IMR-90 (cell line): ENCODE results near the gene MROH2B. TPM values are rescaled to one million over a fixed set of nuclear protein-coding genes. Genes with fewer than 3 reads are reported as not detected.

ENCODE experiments used
- ATAC-seq: fragments of 200-7000 bp; cut with Tn5 transposase; 2 replicates; pipeline ENCODE4 v1.9.1; 2020; ENCODE audit warnings: low read depth, mild to moderate bottlenecking, moderate library complexity
- BruUV-seq: library from RNA; stranded (reverse); fragments of 400-500 nt; replicated peaks from 2 replicates; lab custom pipeline; 2021; lab: Mats Ljungman, UMichigan
- CTCF ChIA-PET: fragments of 300-600 bp; formaldehyde crosslinking; extraction: SDS; loops from one replicate; lab custom pipeline; 2021; ENCODE audit warnings: antibody characterized with exemption; lab: Yijun Ruan, JAX
- POLR2A ChIA-PET: fragments of 300-600 bp; sonication (Branson Sonifier 250); formaldehyde crosslinking; loops from one replicate; lab custom pipeline; 2022; ENCODE audit warnings: antibody characterized with exemption; ENCODE audit not compliant: unreplicated experiment; lab: Charles Lee
- DNase-seq: peaks from one replicate; pipeline ENCODE4 v3.0.0; 2013
- H2AFZ ChIP-seq: replicated peaks from 2 replicates; pipeline ENCODE3; 2013; ENCODE audit warnings: low read length, mild to moderate bottlenecking; ENCODE audit not compliant: poor library complexity
- H2AK5ac ChIP-seq: 2 replicates; pipeline ENCODE4 v1.6.1; 2013; ENCODE audit warnings: low read depth, low read length, inconsistent platforms
- H2AK9ac ChIP-seq: replicated peaks from 2 replicates; pipeline ENCODE3; 2013; ENCODE audit warnings: mild to moderate bottlenecking, low read depth, low read length, moderate library complexity; ENCODE audit not compliant: poor library complexity
- H2BK120ac ChIP-seq: 2 replicates; pipeline ENCODE4 v1.6.1; 2013; ENCODE audit warnings: low read depth, low read length, inconsistent platforms
- H2BK15ac ChIP-seq: 3 replicates; pipeline ENCODE4 v1.6.1; 2013; ENCODE audit warnings: low read depth, low read length, inconsistent platforms
- H2BK20ac ChIP-seq: 2 replicates; pipeline ENCODE4 v1.6.1; 2013; ENCODE audit warnings: low read depth, mild to moderate bottlenecking, inconsistent platforms, low read length, moderate library complexity
- H2BK5ac ChIP-seq: 2 replicates; pipeline ENCODE4 v1.6.1; 2013; ENCODE audit warnings: mild to moderate bottlenecking, low read depth, low read length, inconsistent platforms; ENCODE audit not compliant: poor library complexity, severe bottlenecking
- H3K14ac ChIP-seq: replicated peaks from 2 replicates; pipeline ENCODE4 v1.6.1; 2013; ENCODE audit warnings: low read depth, low read length, inconsistent platforms
- H3K18ac ChIP-seq: 2 replicates; pipeline ENCODE4 v1.6.1; 2013; ENCODE audit warnings: low read depth, low read length, control low read depth
- H3K23ac ChIP-seq: 2 replicates; pipeline ENCODE4 v1.6.1; 2013; ENCODE audit warnings: low read depth, low read length, inconsistent platforms
- H3K27ac ChIP-seq: 2 replicates; pipeline ENCODE4 v1.5.1; 2013; ENCODE audit warnings: mild to moderate bottlenecking, control low read depth, low read length; ENCODE audit not compliant: insufficient read depth
- H3K27me3 ChIP-seq: 2 replicates; pipeline ENCODE4 v1.6.1; 2013; ENCODE audit warnings: low read length; ENCODE audit not compliant: control insufficient read depth, insufficient read depth
- H3K36me3 ChIP-seq: 2 replicates; pipeline ENCODE4 v1.6.1; 2013; ENCODE audit warnings: low read length, mixed read lengths; ENCODE audit not compliant: control insufficient read depth, insufficient read depth
- H3K4ac ChIP-seq: 2 replicates; pipeline ENCODE4 v1.6.1; 2013; ENCODE audit warnings: low read depth, low read length, inconsistent platforms
- H3K4me1 ChIP-seq: 2 replicates; pipeline ENCODE4 v1.6.1; 2013; ENCODE audit warnings: low read length, mixed read lengths; ENCODE audit not compliant: control insufficient read depth, insufficient read depth
- H3K4me2 ChIP-seq: 2 replicates; pipeline ENCODE4 v1.6.1; 2013; ENCODE audit warnings: low read depth, mild to moderate bottlenecking, control low read depth, low read length, moderate library complexity
- H3K4me3 ChIP-seq: 2 replicates; pipeline ENCODE4 v1.5.1; 2013; ENCODE audit warnings: low read depth, mild to moderate bottlenecking, control low read depth, low read length, moderate library complexity; ENCODE audit not compliant: insufficient read depth
- H3K56ac ChIP-seq: 2 replicates; pipeline ENCODE4 v1.6.1; 2013; ENCODE audit warnings: low read length, inconsistent platforms; ENCODE audit not compliant: insufficient read depth; ENCODE audit errors: extremely low read depth
- H3K79me1 ChIP-seq, 2 experiments: 2 replicates each; pipeline ENCODE4 v1.6.1; 2013; ENCODE audit warnings: low read length in 2 of 2, inconsistent platforms in 1 of 2, low read depth in 1 of 2
- H3K9ac ChIP-seq: 2 replicates; pipeline ENCODE4 v1.6.1; 2013; ENCODE audit warnings: low read depth, low read length, control low read depth
- H3K9me1 ChIP-seq: 2 replicates; pipeline ENCODE4 v1.6.1; 2013; ENCODE audit warnings: low read length, inconsistent platforms; ENCODE audit not compliant: insufficient read depth
- H3K9me3 ChIP-seq: 2 replicates; pipeline ENCODE4 v1.6.1; 2013; ENCODE audit warnings: low read length; ENCODE audit not compliant: control insufficient read depth, insufficient read depth
- H4K20me1 ChIP-seq: 2 replicates; pipeline ENCODE4 v1.6.1; 2013; ENCODE audit warnings: low read length, inconsistent platforms; ENCODE audit not compliant: insufficient read depth
- H4K5ac ChIP-seq: 2 replicates; pipeline ENCODE4 v1.6.1; 2013; ENCODE audit warnings: mild to moderate bottlenecking, low read depth, low read length, control low read depth
- H4K8ac ChIP-seq, 2 experiments: 2 replicates each; pipeline ENCODE4 v1.6.1; 2013; ENCODE audit warnings: low read depth in 2 of 2, low read length in 2 of 2, control low read depth in 1 of 2, inconsistent platforms in 1 of 2
- H4K91ac ChIP-seq: 2 replicates; pipeline ENCODE4 v1.6.1; 2013; ENCODE audit warnings: low read depth, low read length, inconsistent platforms; ENCODE audit not compliant: insufficient read depth
- BHLHE40 ChIP-seq: fragments of 150-350 bp; IDR thresholded peaks from 2 replicates; pipeline ENCODE4 v1.6.1; 2016; ENCODE audit warnings: mild to moderate bottlenecking, low read depth, low read length
- CEBPB ChIP-seq: IDR thresholded peaks from 2 replicates; pipeline ENCODE4 v1.6.1; 2012; ENCODE audit warnings: low read depth, low read length, improper control_type of control experiment
- CHD1 ChIP-seq: IDR thresholded peaks from 2 replicates; pipeline ENCODE4 v1.6.1; 2012; ENCODE audit warnings: low read depth, low read length, improper control_type of control experiment
- CTCF ChIP-seq: conservative IDR thresholded peaks from 2 replicates; pipeline ENCODE4 v1.5.1; 2012; ENCODE audit warnings: mild to moderate bottlenecking, low read depth, low read length, improper control_type of control experiment
- FOS ChIP-seq: fragments of 150-350 bp; IDR thresholded peaks from 2 replicates; pipeline ENCODE4 v1.6.1; 2016; ENCODE audit warnings: low read depth, low read length
- MAZ ChIP-seq: IDR thresholded peaks from 2 replicates; pipeline ENCODE4 v1.6.1; 2012; ENCODE audit warnings: low read depth, mild to moderate bottlenecking, low read length, improper control_type of control experiment, moderate library complexity, borderline replicate concordance
- NFE2L2 ChIP-seq: fragments of 150-350 bp; IDR thresholded peaks from 2 replicates; pipeline ENCODE4 v1.6.1; 2016; ENCODE audit warnings: low read depth, mild to moderate bottlenecking, low read length
- POLR2A ChIP-seq: IDR thresholded peaks from 2 replicates; pipeline ENCODE4 v1.6.1; 2012; ENCODE audit warnings: mild to moderate bottlenecking, low read depth, low read length
- RAD21 ChIP-seq: IDR thresholded peaks from 2 replicates; pipeline ENCODE4 v1.6.1; 2012; ENCODE audit warnings: low read length, improper control_type of control experiment
- RCOR1 ChIP-seq: IDR thresholded peaks from 2 replicates; pipeline ENCODE4 v1.6.1; 2012; ENCODE audit warnings: mild to moderate bottlenecking, low read length, improper control_type of control experiment; ENCODE audit not compliant: insufficient replicate concordance
- RFX5 ChIP-seq: IDR thresholded peaks from 2 replicates; pipeline ENCODE4 v1.8.0; 2012; ENCODE audit warnings: low read depth, mild to moderate bottlenecking, low read length, moderate library complexity
- WGBS, 2 experiments: methylation state at CpG; one replicate each; pipeline versions ENCODE4 v1.1.5 to v1.1.7; 2013; ENCODE audit warnings: missing lambda C conversion rate in 2 of 2; ENCODE audit not compliant: insufficient read length in 1 of 2; ENCODE audit errors: extremely low coverage in 2 of 2; 5-methylcytosine and 5-hydroxymethylcytosine counted together
- dilution Hi-C: fragments of 300-500 bp; cut with HindIII; formaldehyde crosslinking; loops from one replicate; pipeline ENCODE4 v1.14.3; 2018; ENCODE audit warnings: low sequenced_read_pairs; ENCODE audit not compliant: unreplicated experiment
- in situ Hi-C: fragments of 300-500 bp; cut with MboI; formaldehyde crosslinking; loops from 3 replicates; pipeline ENCODE4 v1.14.3; 2019; ENCODE audit warnings: low sequenced_read_pairs, inconsistent platforms, mixed read lengths
- intact Hi-C: fragments of 100-400 bp; cut with micrococcal nuclease; formaldehyde crosslinking; loops from 2 replicates; pipeline ENCODE4 v1.10.0; 2022
- polyA plus RNA-seq, 3 experiments: library from polyadenylated mRNA; depleted of rRNA; stranded (reverse); fragments of >200 nt; gene quantifications; 2 replicates each; pipeline ENCODE4 v1.2.3, GENCODE V29; 2012; ENCODE audit warnings: low replicate concordance in 1 of 3
- total RNA-seq: library from RNA; depleted of rRNA; stranded (reverse); fragments of >200 nt; gene quantifications from 2 replicates; pipeline ENCODE4 v1.2.3, GENCODE V29; 2012
- TF ChIP-seq, protein P1 (sequence below): fragments of 150-350 bp; IDR thresholded peaks from 2 replicates; pipeline ENCODE4 v1.6.1; 2016; ENCODE audit warnings: low read depth, mild to moderate bottlenecking, low read length, moderate library complexity, borderline replicate concordance

The MROH2B gene
- total and polyA plus RNA-seq, 2 of the 4 experiments (the other 2 are of a cell fraction), result not detected

- no TSS peak for BruUV-seq
- 80% methylated on average over 1 of the region's 8 CpGs; no CpG with 5 or more reads in 1 of the 2 experiments for WGBS, 2 experiments
- POLR2A ChIA-PET, result interaction anchor here (1.1 kb wide), 1 partner anchor 16 kb away, joined by 3 read pairs; no protein-coding TSS in a partner anchor
These were observed 82.2 kb downstream of the MROH2B start for GRCh38 chr5:40988746-40989510.

More at GRCh38 chr5:40988746-40989510, 82.2 kb downstream of the MROH2B start:
- Histone ChIP-seq H4K20me1 (no peaks in the 10 kb centered on the region), H3K27ac (peak overlapping the region; percentile 54), H2BK20ac (peak overlapping the region; percentile 99), H3K9me1 (peaks cover 10% of the 10 kb centered on the region), H2AFZ (no peak overlapping the region), H3K4me3 (no peak overlapping the region), H3K4me2 (no peak overlapping the region), H2AK5ac (peak overlapping the region; percentile 92), H3K23ac (peak overlapping the region; percentile 88), H4K5ac (peak overlapping the region; percentile 94; the same call in 1 of the 2 replicates), H3K9me3 (peaks cover 2% of the 10 kb centered on the region; the same call in 1 of the 2 replicates), H3K4me1 (peaks cover 23% of the 10 kb centered on the region), H3K56ac (peak overlapping the region; percentile 72; the same call in 1 of the 2 replicates), H4K91ac (peak overlapping the region; percentile 94), H3K9ac (no peak overlapping the region), H2AK9ac (peak overlapping the region; percentile 47), H3K18ac (peak overlapping the region; percentile 98), H3K79me1 (no peaks in the 10 kb centered on the region), H2BK5ac (peak overlapping the region; percentile 95), H3K27me3 (no peaks in the 10 kb centered on the region), H2BK120ac (peak overlapping the region; percentile 99), H2BK15ac (peak overlapping the region; percentile 43; the same call in 1 of the 3 replicates), H3K14ac (peak overlapping the region; percentile 93), H3K36me3 (no peaks in the 10 kb centered on the region), H3K4ac (peak overlapping the region; percentile 98), H4K8ac (peak overlapping the region; percentile 31 to 85)
- CTCF ChIA-PET, result interaction anchor here (0.6 to 0.7 kb wide), 3 partner anchors 9 to 83 kb away, joined by 3 to 8 read pairs (median 4); no protein-coding TSS in a partner anchor
- ATAC-seq, result no peak
- TF ChIP-seq RAD21 (no peak), CEBPB (no peak), MAZ (no peak), FOS (no peak), BHLHE40 (no peak), CHD1 (no peak), NFE2L2 (no peak), RFX5 (no peak), RCOR1 (no peak), POLR2A (no peak), CTCF (no peak)
- TF ChIP-seq, protein P1, sequence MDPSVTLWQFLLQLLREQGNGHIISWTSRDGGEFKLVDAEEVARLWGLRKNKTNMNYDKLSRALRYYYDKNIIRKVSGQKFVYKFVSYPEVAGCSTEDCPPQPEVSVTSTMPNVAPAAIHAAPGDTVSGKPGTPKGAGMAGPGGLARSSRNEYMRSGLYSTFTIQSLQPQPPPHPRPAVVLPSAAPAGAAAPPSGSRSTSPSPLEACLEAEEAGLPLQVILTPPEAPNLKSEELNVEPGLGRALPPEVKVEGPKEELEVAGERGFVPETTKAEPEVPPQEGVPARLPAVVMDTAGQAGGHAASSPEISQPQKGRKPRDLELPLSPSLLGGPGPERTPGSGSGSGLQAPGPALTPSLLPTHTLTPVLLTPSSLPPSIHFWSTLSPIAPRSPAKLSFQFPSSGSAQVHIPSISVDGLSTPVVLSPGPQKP, result no peak
- in situ Hi-C loops (no loop called here), dilution Hi-C loops (no loop called here), intact Hi-C loops (loop anchor here (10.0 kb wide), 1 partner anchor 266 kb away; no protein-coding TSS in a partner anchor)
- peak; percentile 33 for DNase-seq
